HG03139 (cell line): Measurements from ENCODE around the gene MED8.

Experiments used
- ATAC-seq: cut with Tn5 transposase; IDR thresholded peaks from one replicate; pipeline ENCODE4 v1.9.1; 2021; ENCODE audit not compliant: unreplicated experiment

MED8 gene

GRCh38 chr1:43363283-43363934 lies 26.2 kb downstream of the MED8 start:
- ATAC-seq: no peak

GRCh38 chr1:43360616-43361015 lies 29.0 kb downstream of the MED8 start:
- no peak for ATAC-seq

GRCh38 chr1:43359696-43360095 lies 29.9 kb downstream of the MED8 start:
- no peak for ATAC-seq

- ATAC-seq: peak; percentile 92
Observed at GRCh38 chr1:43358746-43359693, 30.6 kb downstream of the MED8 start, which contains the start of gene CDC20. Gene CDC20 (plus strand): TSS chr1:43358981. CDS start chr1:43359216, 235 bp downstream.

- ATAC-seq: no peak
Observed at GRCh38 chr1:43358121-43358745, 31.4 kb downstream of the MED8 start.

- ATAC-seq: no peak
Observed at GRCh38 chr1:43357251-43357650, 32.3 kb downstream of the MED8 start.

- ATAC-seq: no peak
Observed at GRCh38 chr1:43354936-43355335, 34.7 kb downstream of the MED8 start.

GRCh38 chr1:43354471-43354870 lies 35.1 kb downstream of the MED8 start:
- no peak for ATAC-seq

GRCh38 chr1:43352881-43353280 lies 36.7 kb downstream of the MED8 start:
- ATAC-seq: no peak

- no peak for ATAC-seq
Observed at GRCh38 chr1:43352351-43352705, 37.3 kb downstream of the MED8 start.

- ATAC-seq: no peak
Observed at GRCh38 chr1:43351421-43352350, 37.9 kb downstream of the MED8 start.

- ATAC-seq: no peak
Observed at GRCh38 chr1:43350976-43351375, 38.6 kb downstream of the MED8 start.

GRCh38 chr1:43349594-43350306 lies 39.9 kb downstream of the MED8 start:
- ATAC-seq: no peak

GRCh38 chr1:43348809-43349593 lies 40.6 kb downstream of the MED8 start:
- ATAC-seq: no peak

GRCh38 chr1:43348343-43348808 lies 41.2 kb downstream of the MED8 start:
- ATAC-seq: no peak

- no peak for ATAC-seq
Observed at GRCh38 chr1:43346636-43347035, 43.0 kb downstream of the MED8 start.

GRCh38 chr1:43345120-43345519 lies 44.5 kb downstream of the MED8 start:
- no peak for ATAC-seq

- no peak for ATAC-seq
Observed at GRCh38 chr1:43344267-43344850, 45.2 kb downstream of the MED8 start.

GRCh38 chr1:43340559-43340958 lies 49.0 kb downstream of the MED8 start:
- no peak for ATAC-seq
